ENCODE results near the gene KLHL29. TPM values are rescaled to one million over a fixed set of nuclear protein-coding genes. Genes with fewer than 3 reads are reported as not detected.

Gene KLHL29
- total RNA-seq, 2 donors from 2014 or later, result 1.0 to 2.4 TPM

GRCh38 chr2:23434721-23435121 is 49.7 kb downstream of the KLHL29 start:
- H3K4me1 Mint-ChIP-seq, result peaks cover 16% of the 10 kb centered on the region
- H3K9me3 Mint-ChIP-seq, result peaks cover 4% of the 10 kb centered on the region
- no peaks in the 10 kb centered on the region for H3K36me3 Mint-ChIP-seq (ENCODE audit: low read depth)
- Histone ChIP-seq H3K9me3 (ENCODE audit: control insufficient read depth, low read length) (peaks cover 4% of the 10 kb centered on the region), H3K27ac (ENCODE audit: low read depth, low read length) (no peak overlapping the region), H3K4me3 (ENCODE audit: low read length) (no peak overlapping the region), H3K4me1 (ENCODE audit: control insufficient read depth, insufficient read depth, low read length) (peaks cover 5% of the 10 kb centered on the region), H3K9ac (ENCODE audit: extremely low read depth, low read length, poor library complexity, severe bottlenecking) (no peak overlapping the region), H3K27me3 (ENCODE audit: control insufficient read depth, insufficient read depth, low read length, poor library complexity, severe bottlenecking) (no peaks in the 10 kb centered on the region), H3K36me3 (ENCODE audit: control insufficient read depth, insufficient read depth, low read length) (no peaks in the 10 kb centered on the region)
- H3K4me3 Mint-ChIP-seq, result no peak overlapping the region
- no peak overlapping the region for H3K27ac Mint-ChIP-seq
- peaks cover 16% of the 10 kb centered on the region for H3K27me3 Mint-ChIP-seq (ENCODE audit: insufficient read depth)
- TF ChIP-seq CTCF (conservative IDR thresholded peaks at IDR 0.05), result no peak
- no peak for DNase-seq
- WGBS, 2 experiments (ENCODE audit: insufficient coverage in 1 of 2, insufficient read length in 1 of 2), result 86 to 88% methylated on average over 4 to 6 of the region's 6 CpGs

- no peak overlapping the region for H3K27ac ChIP-seq (ENCODE audit: low read depth, low read length)
- DNase-seq, result no peak
Measured at GRCh38 chr2:23435250-23436035, 50.5 kb downstream of the KLHL29 start.

GRCh38 chr2:23436346-23437098 is 51.5 kb downstream of the KLHL29 start:
- Mint-ChIP-seq H3K9me3 (peaks cover 6% of the 10 kb centered on the region), H3K27ac (peak overlapping the region; percentile 48), H3K36me3 (ENCODE audit: low read depth) (no peaks in the 10 kb centered on the region), H3K4me1 (peaks cover 16% of the 10 kb centered on the region), H3K4me3 (no peak overlapping the region), H3K27me3 (ENCODE audit: insufficient read depth) (peaks cover 18% of the 10 kb centered on the region)
- Histone ChIP-seq H3K4me3 (ENCODE audit: low read length) (no peak overlapping the region), H3K9me3 (ENCODE audit: control insufficient read depth, low read length) (peaks cover 5% of the 10 kb centered on the region), H3K27ac (ENCODE audit: low read depth, low read length) (no peak overlapping the region), H3K36me3 (ENCODE audit: control insufficient read depth, insufficient read depth, low read length) (no peaks in the 10 kb centered on the region), H3K9ac (ENCODE audit: extremely low read depth, low read length, poor library complexity, severe bottlenecking) (no peak overlapping the region), H3K4me1 (ENCODE audit: control insufficient read depth, insufficient read depth, low read length) (peaks cover 5% of the 10 kb centered on the region), H3K27me3 (ENCODE audit: control insufficient read depth, insufficient read depth, low read length, poor library complexity, severe bottlenecking) (no peaks in the 10 kb centered on the region)
- peak; percentile 74 for DNase-seq
- no peak for TF ChIP-seq CTCF (conservative IDR thresholded peaks at IDR 0.05)
- WGBS, 2 experiments (ENCODE audit: insufficient coverage in 1 of 2, insufficient read length in 1 of 2), result 62 to 63% methylated on average over 15 to 16 of the region's 16 CpGs

More at GRCh38 chr2:23435250-23436035, 50.5 kb downstream of the KLHL29 start:
- Mint-ChIP-seq H3K4me3 (no peak overlapping the region), H3K27me3 (ENCODE audit: insufficient read depth) (peaks cover 18% of the 10 kb centered on the region), H3K4me1 (peaks cover 16% of the 10 kb centered on the region), H3K27ac (no peak overlapping the region), H3K36me3 (ENCODE audit: low read depth) (no peaks in the 10 kb centered on the region), H3K9me3 (peaks cover 4% of the 10 kb centered on the region)
- no peak for TF ChIP-seq CTCF (conservative IDR thresholded peaks at IDR 0.05)
- Histone ChIP-seq H3K36me3 (ENCODE audit: control insufficient read depth, insufficient read depth, low read length) (no peaks in the 10 kb centered on the region), H3K4me3 (ENCODE audit: low read length) (no peak overlapping the region), H3K9me3 (ENCODE audit: control insufficient read depth, low read length) (peaks cover 4% of the 10 kb centered on the region), H3K4me1 (ENCODE audit: control insufficient read depth, insufficient read depth, low read length) (peaks cover 5% of the 10 kb centered on the region), H3K27me3 (ENCODE audit: control insufficient read depth, insufficient read depth, low read length, poor library complexity, severe bottlenecking) (no peaks in the 10 kb centered on the region), H3K9ac (ENCODE audit: extremely low read depth, low read length, poor library complexity, severe bottlenecking) (no peak overlapping the region)
- WGBS, 2 experiments (ENCODE audit: insufficient coverage in 1 of 2, insufficient read length in 1 of 2), result 91 to 92% methylated on average over 9 of the region's 9 CpGs

Measured in endodermal cell (in vitro differentiated cells).